ENCODE results near the gene CYTH1.

CYTH1 gene

GRCh38 chr17:78658281-78658785 is 123.7 kb downstream of the CYTH1 start:
- FAIRE-seq: no peak

DNA sequence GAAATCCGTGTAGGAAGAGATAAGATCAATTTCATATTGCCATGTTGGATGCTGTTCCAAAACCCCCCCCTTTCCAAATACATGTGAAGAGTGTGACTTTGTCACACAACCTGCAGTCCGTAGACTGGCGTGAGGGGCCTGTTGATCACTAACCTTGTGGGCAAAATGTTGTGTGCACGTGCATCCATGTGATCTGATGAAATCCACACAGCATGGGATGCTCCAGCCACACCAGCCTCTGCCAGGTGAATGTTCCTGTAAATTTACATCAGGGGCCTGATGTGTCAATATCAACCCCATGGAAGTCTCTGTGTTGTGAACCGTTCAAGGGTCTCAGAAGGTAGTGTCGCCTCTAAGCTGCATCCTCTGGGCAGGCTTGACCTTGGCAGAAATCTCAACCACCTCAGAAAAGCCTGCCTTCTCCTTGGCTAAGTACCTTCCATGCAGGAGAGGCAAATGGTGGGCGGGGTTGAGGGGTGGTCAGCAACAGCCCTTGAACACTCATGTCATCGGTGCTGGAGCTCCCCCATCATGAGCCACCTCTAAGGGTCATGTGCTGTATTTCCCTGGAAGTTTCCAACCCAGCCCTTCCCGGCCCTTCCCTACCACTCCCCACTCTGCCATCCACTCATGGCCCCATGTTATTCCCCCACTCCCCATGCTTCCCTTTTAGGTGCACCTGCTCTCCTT is 126.7 kb downstream of the CYTH1 start:
- no peak for FAIRE-seq

More at GRCh38 chr17:78658281-78658785, 123.7 kb downstream of the CYTH1 start:
- DNase-seq (ENCODE audit: insufficient read length, low spot score): no peak

GRCh38 chr17:78654325-78654724 is 127.7 kb downstream of the CYTH1 start:
- no peak for FAIRE-seq
- no peak for DNase-seq (ENCODE audit: insufficient read length, low spot score)

More for the DNA sequence above, 126.7 kb downstream of the CYTH1 start:
- DNase-seq (ENCODE audit: insufficient read length, low spot score): no peak

DNA sequence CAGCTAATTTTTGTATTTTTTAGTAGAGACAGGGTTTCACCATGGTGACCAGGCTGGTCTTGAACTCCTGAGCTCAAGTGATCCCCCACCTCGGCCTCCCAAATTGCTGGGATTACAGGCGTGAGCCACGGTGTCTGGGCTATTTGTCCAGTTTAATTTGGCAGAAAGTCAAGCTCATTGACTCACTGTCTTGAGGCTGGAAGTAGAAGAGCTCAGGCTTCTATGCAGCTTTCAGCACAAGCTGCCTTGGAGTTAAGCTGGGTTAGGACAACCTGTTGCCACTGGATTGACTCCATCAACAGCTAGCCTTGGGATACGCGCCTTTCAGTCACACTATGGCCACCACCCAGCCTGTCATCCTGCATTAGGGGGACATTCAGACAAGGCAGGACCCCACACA is 128.7 kb downstream of the CYTH1 start:
- FAIRE-seq (no peak), DNase-seq (ENCODE audit: insufficient read length, low spot score) (no peak)

DNA sequence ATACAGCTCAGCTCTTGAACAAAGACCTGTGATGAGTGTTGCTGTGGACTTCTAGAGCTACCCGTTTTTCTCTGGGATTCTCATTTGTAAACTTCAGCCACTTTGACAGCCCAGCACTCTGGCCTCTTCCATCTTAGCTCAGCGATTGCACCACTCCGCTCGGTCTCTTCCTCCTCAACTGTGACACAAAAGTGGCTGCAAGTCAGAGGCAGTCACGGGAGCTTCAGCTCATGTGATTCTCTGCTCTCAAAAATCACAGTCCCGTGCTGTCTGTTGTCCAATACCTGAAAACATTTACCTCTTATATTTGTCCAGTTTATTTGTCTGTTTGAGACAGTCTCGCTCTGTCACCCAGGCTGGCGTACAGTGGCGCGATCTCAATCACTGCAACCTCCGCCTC is 129.2 kb downstream of the CYTH1 start:
- FAIRE-seq (no peak), DNase-seq (ENCODE audit: insufficient read length, low spot score) (no peak)

- no peak for DNase-seq (ENCODE audit: insufficient read length, low spot score)
- FAIRE-seq: no peak
Observed at GRCh38 chr17:78652024-78652423, 130.0 kb downstream of the CYTH1 start.

DNA sequence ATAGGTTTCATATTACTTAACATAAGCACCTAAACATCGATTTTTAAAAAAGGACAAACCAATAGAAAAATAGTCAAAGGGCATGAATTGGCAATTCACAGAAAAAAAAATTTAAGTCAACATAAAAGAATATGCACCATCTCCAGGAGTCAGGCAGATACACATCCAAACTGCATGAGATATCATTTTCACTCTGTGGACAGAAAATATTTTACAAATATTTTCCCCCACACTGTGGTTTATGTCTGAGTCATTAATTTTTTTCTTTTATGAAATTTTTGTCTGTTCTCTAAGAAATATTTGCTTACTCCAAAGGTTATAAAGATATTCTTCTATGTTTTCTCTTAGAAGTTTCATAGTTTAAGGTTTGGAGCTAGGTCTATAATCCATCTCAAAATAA is 130.5 kb downstream of the CYTH1 start:
- FAIRE-seq: no peak
- DNase-seq (ENCODE audit: insufficient read length, low spot score): no peak

GRCh38 chr17:78650093-78650715 is 131.9 kb downstream of the CYTH1 start:
- no peak for FAIRE-seq
- no peak for DNase-seq (ENCODE audit: insufficient read length, low spot score)

- no peak for FAIRE-seq
- DNase-seq (ENCODE audit: insufficient read length, low spot score): no peak
Observed at GRCh38 chr17:78648293-78648692, 133.8 kb downstream of the CYTH1 start.

DNA sequence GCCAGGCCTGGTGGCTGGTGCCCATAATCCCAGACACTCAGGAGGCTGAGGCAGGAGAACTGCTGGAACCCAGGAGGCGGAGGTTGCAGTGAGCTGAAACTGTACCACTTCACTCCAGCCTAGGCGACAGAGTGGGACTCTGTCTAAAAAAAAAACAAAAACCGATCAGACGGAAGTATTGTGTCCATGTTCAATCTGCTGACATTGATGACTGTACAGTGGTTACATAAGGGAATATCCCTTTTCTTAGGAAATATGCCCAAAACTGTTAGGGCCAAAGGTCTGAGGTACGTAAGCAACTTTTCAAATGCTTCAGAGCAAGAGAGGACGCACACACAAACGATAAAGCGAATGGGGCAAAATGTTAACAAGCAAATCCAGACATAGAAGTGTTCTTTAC is 135.0 kb downstream of the CYTH1 start:
- DNase-seq (ENCODE audit: insufficient read length, low spot score) (no peak), FAIRE-seq (no peak)

- FAIRE-seq (peak; percentile 8), DNase-seq (ENCODE audit: insufficient read length, low spot score) (peak; percentile 62)
Observed at GRCh38 chr17:78645421-78646295, 136.4 kb downstream of the CYTH1 start.

DNA sequence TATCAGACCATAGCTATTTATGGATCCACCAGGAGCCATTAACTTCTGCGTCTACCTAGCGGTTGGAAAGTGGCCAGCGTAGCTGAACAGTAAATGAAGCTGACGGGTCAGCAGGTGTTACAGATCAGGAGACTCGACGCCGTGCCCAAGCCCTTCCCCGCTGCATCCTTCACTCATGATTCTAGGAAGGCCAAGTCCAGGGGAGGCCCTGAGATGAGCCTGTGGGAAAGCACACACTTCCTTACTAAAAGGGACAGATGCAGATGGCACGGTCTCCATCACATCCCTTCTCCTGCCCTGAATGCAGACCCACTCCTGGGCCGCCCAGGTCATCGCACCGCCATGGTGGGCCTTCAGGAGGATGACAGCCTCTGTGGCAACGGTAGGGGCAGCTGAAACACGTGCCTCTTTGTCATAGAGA is 137.1 kb downstream of the CYTH1 start:
- no peak for FAIRE-seq

DNA sequence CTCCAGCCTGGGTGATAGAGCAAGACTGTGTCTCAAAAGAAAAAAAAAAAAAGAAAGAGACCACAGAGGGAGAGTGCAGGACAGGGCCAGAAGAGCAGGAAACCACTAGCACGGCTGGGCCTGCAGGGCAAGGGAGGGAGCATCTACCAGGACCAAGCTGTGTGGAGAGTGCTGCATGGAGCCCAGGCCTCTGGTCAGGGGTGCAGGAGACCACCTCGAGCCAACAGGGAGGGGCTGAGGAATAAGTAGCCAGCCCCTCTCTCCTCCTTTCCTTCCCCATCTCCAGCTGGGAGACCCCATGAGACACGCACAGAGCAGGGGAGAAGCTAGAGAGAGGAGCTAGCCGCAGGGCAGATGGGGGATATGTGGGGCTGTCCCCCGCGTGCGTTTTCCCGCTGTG is 137.8 kb downstream of the CYTH1 start:
- no peak for DNase-seq (ENCODE audit: insufficient read length, low spot score)
- FAIRE-seq: no peak

More for the DNA sequence above, 137.1 kb downstream of the CYTH1 start:
- DNase-seq (ENCODE audit: insufficient read length, low spot score): no peak

- DNase-seq (ENCODE audit: insufficient read length, low spot score): no peak
- no peak for FAIRE-seq
Observed at GRCh38 chr17:78643326-78643725, 138.7 kb downstream of the CYTH1 start.

GRCh38 chr17:78642707-78643106 is 139.4 kb downstream of the CYTH1 start:
- no peak for FAIRE-seq
- no peak for DNase-seq (ENCODE audit: insufficient read length, low spot score)

GRCh38 chr17:78641666-78642065 is 140.4 kb downstream of the CYTH1 start:
- DNase-seq (ENCODE audit: insufficient read length, low spot score) (no peak), FAIRE-seq (no peak)

- DNase-seq (ENCODE audit: insufficient read length, low spot score): no peak
- no peak for FAIRE-seq
Observed at GRCh38 chr17:78641243-78641642, 140.8 kb downstream of the CYTH1 start.

DNA sequence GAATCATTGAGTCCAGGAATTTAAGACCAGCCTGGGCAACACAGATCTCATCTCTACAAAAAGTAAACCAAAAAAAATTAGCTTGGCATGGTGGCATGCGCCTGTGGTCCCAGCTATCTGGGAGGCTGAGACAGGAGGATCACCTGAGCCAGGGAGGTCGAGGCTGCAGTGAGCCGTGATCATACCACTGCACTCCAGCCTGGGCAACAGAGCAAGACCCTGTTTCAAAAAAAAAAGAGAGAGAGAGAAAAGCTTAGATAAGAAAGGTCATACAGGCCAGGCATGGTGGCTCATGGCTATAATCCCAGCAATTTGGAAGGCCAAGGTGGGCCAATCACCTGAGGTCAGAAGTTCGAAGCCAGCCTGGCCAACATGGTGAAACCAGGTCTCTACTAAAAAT is 141.4 kb downstream of the CYTH1 start:
- no peak for FAIRE-seq
- no peak for DNase-seq (ENCODE audit: insufficient read length, low spot score)

DNA sequence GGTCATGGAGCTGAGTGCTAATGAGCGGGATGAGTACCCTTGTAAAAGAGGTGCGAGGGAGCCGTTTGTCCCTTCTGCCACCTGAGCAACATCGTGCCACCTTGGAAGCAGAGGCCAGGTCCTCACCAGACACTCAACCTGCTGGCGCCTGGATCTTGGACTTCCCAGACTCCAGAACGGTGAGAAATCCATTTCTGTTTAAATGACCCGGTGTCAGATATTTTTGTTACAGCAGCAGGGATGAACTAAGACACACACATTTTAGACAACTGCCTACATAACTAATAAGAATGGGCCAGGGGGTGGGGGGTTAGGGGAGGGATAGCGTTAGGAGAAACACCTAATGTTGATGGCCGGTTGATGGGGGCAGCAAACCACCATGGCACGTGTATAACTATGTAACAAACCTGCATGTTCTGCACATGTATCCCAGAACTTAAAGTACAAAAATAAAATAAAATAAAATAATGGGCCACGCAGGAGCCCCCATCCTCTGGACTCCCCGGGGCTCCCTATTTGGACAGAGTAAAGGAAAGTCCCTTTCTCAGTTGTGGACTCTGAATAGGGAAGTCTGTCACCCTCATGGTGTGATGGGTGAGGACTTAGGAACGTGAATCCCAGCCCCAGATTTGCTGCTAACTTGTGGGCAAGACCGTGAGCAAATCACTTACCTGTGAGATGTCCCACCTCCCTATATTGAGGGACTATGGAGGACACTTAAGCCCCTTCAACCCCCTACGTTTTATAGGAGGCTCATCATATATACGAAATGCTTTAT is 144.2 kb downstream of the CYTH1 start:
- no peak for FAIRE-seq

GRCh38 chr17:78637146-78637545 is 144.9 kb downstream of the CYTH1 start:
- no peak for FAIRE-seq

More for the DNA sequence above, 144.2 kb downstream of the CYTH1 start:
- DNase-seq (ENCODE audit: insufficient read length, low spot score): no peak

More at GRCh38 chr17:78637146-78637545, 144.9 kb downstream of the CYTH1 start:
- no peak for DNase-seq (ENCODE audit: insufficient read length, low spot score)

All from GM19239 (cell line).